Measurements from ENCODE around the gene PPIA. TPM values are rescaled to one million over a fixed set of nuclear protein-coding genes. Genes with fewer than 3 reads are reported as not detected.

The PPIA gene
- total RNA-seq, 3 donors from 2014 or later, result 1,127 to 1,313 (median 1,259) TPM

DNA sequence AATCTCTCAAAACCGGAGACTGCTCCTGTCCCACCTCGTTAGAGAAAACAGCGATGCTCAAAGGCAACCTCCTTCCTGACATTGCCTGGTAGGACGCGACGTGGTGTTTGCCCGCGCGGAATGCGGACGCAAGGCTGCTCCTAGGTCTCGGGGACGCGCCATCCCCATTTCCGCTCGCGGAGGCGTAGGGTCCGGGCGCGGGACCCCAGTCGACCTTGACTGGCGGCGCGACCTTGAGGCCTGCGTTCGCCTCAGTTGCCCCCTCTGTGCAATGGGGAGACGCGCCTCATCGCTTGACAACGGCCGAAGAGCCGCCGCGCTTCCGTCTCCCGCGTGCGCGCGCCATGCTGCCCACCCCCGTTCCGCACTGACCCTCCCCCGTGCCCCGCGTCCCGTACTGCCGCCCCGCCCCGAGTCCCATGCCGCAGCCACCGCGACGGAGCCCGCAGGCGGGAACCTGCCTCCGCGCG, 412 bp upstream of the PPIA start:
- peak overlapping the region; percentile 57 to 83 (median 66) for H3K4me3 ChIP-seq
- H3K4me1 ChIP-seq, result peaks cover 3 to 8% of the 10 kb centered on the region in 2 donors
- intact Hi-C loops (cut with DNase I; ENCODE audit: low total_unique reads), result no loop called here
- DNase-seq (ENCODE audit: low spot score in 2 of 2), result peak; percentile 49 to 57
- no peaks in the 10 kb centered on the region for H3K27me3 ChIP-seq
- H3K27ac ChIP-seq, result peak overlapping the region; percentile 98
- no peaks in the 10 kb centered on the region for H3K36me3 ChIP-seq
- TF ChIP-seq, protein P1, sequence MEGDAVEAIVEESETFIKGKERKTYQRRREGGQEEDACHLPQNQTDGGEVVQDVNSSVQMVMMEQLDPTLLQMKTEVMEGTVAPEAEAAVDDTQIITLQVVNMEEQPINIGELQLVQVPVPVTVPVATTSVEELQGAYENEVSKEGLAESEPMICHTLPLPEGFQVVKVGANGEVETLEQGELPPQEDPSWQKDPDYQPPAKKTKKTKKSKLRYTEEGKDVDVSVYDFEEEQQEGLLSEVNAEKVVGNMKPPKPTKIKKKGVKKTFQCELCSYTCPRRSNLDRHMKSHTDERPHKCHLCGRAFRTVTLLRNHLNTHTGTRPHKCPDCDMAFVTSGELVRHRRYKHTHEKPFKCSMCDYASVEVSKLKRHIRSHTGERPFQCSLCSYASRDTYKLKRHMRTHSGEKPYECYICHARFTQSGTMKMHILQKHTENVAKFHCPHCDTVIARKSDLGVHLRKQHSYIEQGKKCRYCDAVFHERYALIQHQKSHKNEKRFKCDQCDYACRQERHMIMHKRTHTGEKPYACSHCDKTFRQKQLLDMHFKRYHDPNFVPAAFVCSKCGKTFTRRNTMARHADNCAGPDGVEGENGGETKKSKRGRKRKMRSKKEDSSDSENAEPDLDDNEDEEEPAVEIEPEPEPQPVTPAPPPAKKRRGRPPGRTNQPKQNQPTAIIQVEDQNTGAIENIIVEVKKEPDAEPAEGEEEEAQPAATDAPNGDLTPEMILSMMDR (IDR thresholded peaks at IDR 0.05), result no peak
- TF ChIP-seq POLR2A (IDR thresholded peaks at IDR 0.05), result no peak
- TF ChIP-seq POLR2AphosphoS5 (IDR thresholded peaks at IDR 0.05), result no peak
- no peaks in the 10 kb centered on the region for H3K9me3 ChIP-seq

DNA sequence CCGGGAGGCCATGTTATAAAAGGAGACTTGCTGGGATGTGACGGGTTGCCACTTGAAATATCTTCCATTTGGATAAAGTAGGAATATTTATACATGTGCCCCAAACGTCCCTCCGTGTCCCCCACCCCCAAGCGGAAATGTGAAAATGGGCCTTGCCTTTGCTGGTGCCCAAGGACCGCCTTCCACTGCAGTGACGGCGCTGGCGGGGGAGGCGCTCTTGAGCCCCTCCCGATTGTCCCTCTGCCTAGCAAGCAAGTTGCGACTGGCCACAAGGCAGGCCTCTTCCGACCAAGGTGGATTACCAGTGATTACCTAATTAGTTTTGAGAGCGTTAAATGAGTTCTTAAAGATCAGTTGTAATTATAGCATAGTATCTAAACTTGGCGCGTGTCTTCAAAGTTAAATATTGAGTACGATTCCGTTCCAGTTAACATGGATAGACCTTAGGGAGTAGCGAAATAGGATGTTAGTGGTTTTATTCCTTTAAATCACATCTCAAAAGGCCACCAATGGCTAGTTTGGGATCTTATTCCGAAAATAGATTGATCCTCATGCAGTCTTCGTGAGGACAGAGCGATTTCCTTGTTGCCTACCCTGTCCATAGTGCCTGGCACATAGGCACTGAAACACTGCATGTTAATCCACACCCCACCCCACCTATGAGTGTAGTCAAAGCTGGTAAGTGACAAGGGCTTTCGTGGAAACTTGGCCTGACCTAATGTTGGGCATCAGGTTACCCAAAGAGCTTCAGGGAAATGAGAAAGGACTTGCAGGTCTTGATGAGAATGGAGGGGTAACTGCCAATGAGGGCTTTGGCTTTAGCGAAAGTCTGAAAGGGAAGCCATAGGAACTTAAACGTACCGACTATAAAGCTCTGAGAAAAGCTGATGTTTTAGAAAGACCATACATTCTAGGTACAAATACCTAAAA, 1.1 kb downstream of the PPIA start:
- H3K4me3 ChIP-seq, result peak overlapping the region; percentile 57 to 83 (median 66)
- no peaks in the 10 kb centered on the region for H3K27me3 ChIP-seq
- no peaks in the 10 kb centered on the region for H3K9me3 ChIP-seq
- TF ChIP-seq POLR2AphosphoS5 (IDR thresholded peaks at IDR 0.05) (peak; percentile 24 to 75 (median 55)), POLR2A (IDR thresholded peaks at IDR 0.05) (no peak)
- TF ChIP-seq, protein P1 (IDR thresholded peaks at IDR 0.05), result peak in 2 of 3 donors; percentile 24 to 42
- peak; percentile 89 to 94 for DNase-seq (ENCODE audit: low spot score in 2 of 2)
- no peaks in the 10 kb centered on the region for H3K36me3 ChIP-seq
- H3K4me1 ChIP-seq, result peaks cover 3 to 8% of the 10 kb centered on the region in 2 donors
- peak overlapping the region; percentile 98 for H3K27ac ChIP-seq
- intact Hi-C loops (cut with DNase I; ENCODE audit: low total_unique reads), result no loop called here

GRCh38 chr7:44798649-44799305, 2.3 kb downstream of the PPIA start:
- no peaks in the 10 kb centered on the region for H3K9me3 ChIP-seq
- H3K36me3 ChIP-seq, result no peaks in the 10 kb centered on the region
- H3K4me3 ChIP-seq, result peak overlapping the region in 2 of 3 donors; percentile 66 to 83
- H3K27me3 ChIP-seq, result no peaks in the 10 kb centered on the region
- peaks cover 3 to 8% of the 10 kb centered on the region in 2 donors for H3K4me1 ChIP-seq
- TF ChIP-seq POLR2AphosphoS5 (IDR thresholded peaks at IDR 0.05) (no peak), POLR2A (IDR thresholded peaks at IDR 0.05) (no peak)
- TF ChIP-seq, protein P1 (IDR thresholded peaks at IDR 0.05), result no peak
- H3K27ac ChIP-seq, result peak overlapping the region; percentile 45 to 98
- no peak for DNase-seq (ENCODE audit: low spot score in 2 of 2)
- intact Hi-C loops (cut with DNase I; ENCODE audit: low total_unique reads), result no loop called here

DNA sequence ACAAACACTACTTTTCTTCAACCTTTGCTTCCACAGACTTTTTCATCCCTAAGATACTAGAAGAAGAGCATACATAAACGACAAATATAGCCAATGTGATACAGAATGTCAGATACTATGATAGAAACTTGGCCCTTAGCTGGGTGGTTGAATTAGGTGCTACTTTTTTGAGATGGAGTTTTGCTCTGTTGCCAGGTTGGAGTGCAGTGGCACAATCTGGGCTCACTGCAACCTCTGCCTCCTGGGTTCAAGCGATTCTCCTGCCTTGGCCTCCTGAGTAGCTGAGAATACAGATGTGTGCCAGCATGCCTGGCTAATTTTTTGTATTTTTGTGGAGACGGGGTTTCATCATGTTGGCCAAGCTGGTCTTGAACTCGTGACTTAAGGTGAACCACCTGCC, 3.5 kb downstream of the PPIA start:
- no peaks in the 10 kb centered on the region for H3K9me3 ChIP-seq
- no peak for DNase-seq (ENCODE audit: low spot score in 2 of 2)
- no peak overlapping the region for H3K27ac ChIP-seq
- H3K4me3 ChIP-seq, result no peak overlapping the region
- H3K4me1 ChIP-seq, result peaks cover 3 to 8% of the 10 kb centered on the region in 2 donors
- no peaks in the 10 kb centered on the region for H3K36me3 ChIP-seq
- TF ChIP-seq POLR2A (IDR thresholded peaks at IDR 0.05), result no peak
- intact Hi-C loops (cut with DNase I; ENCODE audit: low total_unique reads), result no loop called here
- H3K27me3 ChIP-seq, result no peaks in the 10 kb centered on the region

DNA sequence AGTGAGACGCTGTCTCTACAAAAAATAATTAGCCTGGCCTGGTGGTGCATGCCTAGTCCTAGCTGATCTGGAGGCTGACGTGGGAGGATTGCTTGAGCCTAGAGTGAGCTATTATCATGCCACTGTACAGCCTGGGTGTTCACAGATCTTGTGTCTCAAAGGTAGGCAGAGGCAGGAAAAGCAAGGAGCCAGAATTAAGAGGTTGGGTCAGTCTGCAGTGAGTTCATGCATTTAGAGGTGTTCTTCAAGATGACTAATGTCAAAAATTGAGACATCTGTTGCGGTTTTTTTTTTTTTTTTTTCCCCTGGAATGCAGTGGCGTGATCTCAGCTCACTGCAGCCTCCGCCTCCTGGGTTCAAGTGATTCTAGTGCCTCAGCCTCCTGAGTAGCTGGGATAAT, 5.4 kb downstream of the PPIA start:
- intact Hi-C loops (cut with DNase I; ENCODE audit: low total_unique reads), result no loop called here
- Histone ChIP-seq H3K9me3 (no peaks in the 10 kb centered on the region), H3K27ac (no peak overlapping the region), H3K4me1 (peaks cover 3 to 8% of the 10 kb centered on the region in 2 donors), H3K27me3 (no peaks in the 10 kb centered on the region), H3K4me3 (no peak overlapping the region), H3K36me3 (no peaks in the 10 kb centered on the region)
- TF ChIP-seq POLR2A (IDR thresholded peaks at IDR 0.05) (no peak), POLR2AphosphoS5 (IDR thresholded peaks at IDR 0.05) (no peak)
- TF ChIP-seq, protein P1 (IDR thresholded peaks at IDR 0.05), result no peak
- no peak for DNase-seq (ENCODE audit: low spot score in 2 of 2)

Data from breast epithelium (tissue), 4 donors.